Heart left ventricle (tissue), 13 donors: Measurements from ENCODE around the gene KREMEN1.

ENCODE experiments used
- CTCF ChIP-seq, 12 donors: fragments of 200-600 bp; sonication (generic) in 4 of 12; IDR thresholded peaks; one replicate each; pipeline versions ENCODE4 v1.5.0 to v1.8.0; 2018 to 2022; ENCODE audit warnings: antibody characterized with exemption in 12 of 12, mild to moderate bottlenecking in 5 of 12
- POLR2A ChIP-seq, 2 donors: fragments of 450-650 bp; IDR thresholded peaks; one replicate each; pipeline ENCODE4 v1.6.1; 2017; ENCODE audit warnings: antibody characterized with exemption in 2 of 2, mild to moderate bottlenecking in 2 of 2, moderate library complexity in 2 of 2
- donor health status: ischemic (EF 13 %, LVEDD 7.1; RV severe dilation, severe dysfunction).
- donor health status: DM: no; HTN: yes; CAD: no.
- donor health status: DM: no; HTN: no; CAD: no.
- donor health status: ischemic (EF 25% LVEDD 6.9; RV normal size, moderate dysfunction).
- donor health status: ischemic (EF 25% LVEDD 5.7; RV mildly dilated, moderate dysfunction).
- donor health status: ischemic (EF 35%, LVEDD 5.7; RV mildly dilated, moderate dysfunction).
- donor health status: nonischemic (EF 11% LVEDD 7.7; RV severe dilation, severe dysfunction).
- donor health status: DM: yes; HTN: yes; CAD: no.
- donor health status: PGD.
- donor health status: ischemic (EF 29% LVEDD 5.4; RV normal size, mild dysfunction).
- donor health status: nonischemic (EF 23%, LVEDD 6.1; RV moderate dilation, normal function).

- TF ChIP-seq CTCF (IDR thresholded peaks at IDR 0.05): no peak
- no peak for TF ChIP-seq POLR2A (IDR thresholded peaks at IDR 0.05)
These were observed 102.5 kb downstream of the KREMEN1 start for GRCh38 chr22:29175312-29175835.
